ENCODE data around the gene ORM2.

ORM2 gene

DNA sequence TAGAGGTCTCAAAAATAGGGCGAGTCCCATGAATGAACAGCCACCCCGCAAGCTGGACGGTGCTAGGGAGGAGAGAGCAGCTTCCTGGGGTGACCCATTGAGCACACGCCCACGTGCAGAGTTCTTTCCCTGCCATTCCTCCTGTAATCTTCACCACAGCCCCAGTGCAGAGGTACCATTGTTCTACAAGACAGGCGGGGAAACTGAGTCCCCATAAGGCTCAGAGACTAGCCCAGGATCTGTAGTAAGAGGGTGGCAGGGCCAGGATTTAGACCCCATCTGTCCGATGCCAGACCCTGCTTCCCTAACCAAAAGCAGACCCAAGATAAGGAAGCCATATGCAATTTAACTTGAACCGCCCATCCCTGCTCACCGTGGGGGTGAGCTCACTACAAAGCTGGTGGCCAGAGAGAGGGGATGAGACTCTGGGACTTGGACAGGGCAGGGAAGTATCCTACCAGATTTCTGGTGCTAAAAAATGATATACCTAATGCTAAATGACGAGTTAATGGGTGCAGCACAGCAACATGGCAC lies 43.5 kb upstream of the ORM2 start:
- H3K27me3 ChIP-seq (ENCODE audit: control insufficient read depth, insufficient read depth, low read length, poor library complexity, severe bottlenecking) = no peaks in the 10 kb centered on the region
- H3K4me1 ChIP-seq (ENCODE audit: control insufficient read depth, insufficient read depth, low read length) = peaks cover 26% of the 10 kb centered on the region
- H3K4me3 ChIP-seq (ENCODE audit: insufficient read depth, low read depth, low read length) = no peak overlapping the region
- H3K27ac ChIP-seq (ENCODE audit: insufficient read depth, low read depth, low read length, poor library complexity, severe bottlenecking) = no peak overlapping the region
- H3K36me3 ChIP-seq (ENCODE audit: control insufficient read depth, insufficient read depth, low read length) = no peaks in the 10 kb centered on the region
- WGBS, 2 experiments = 74 to 79% methylated on average over 9 of the region's 10 CpGs
- H3K9me3 ChIP-seq (ENCODE audit: control insufficient read depth, low read length) = no peaks in the 10 kb centered on the region

DNA sequence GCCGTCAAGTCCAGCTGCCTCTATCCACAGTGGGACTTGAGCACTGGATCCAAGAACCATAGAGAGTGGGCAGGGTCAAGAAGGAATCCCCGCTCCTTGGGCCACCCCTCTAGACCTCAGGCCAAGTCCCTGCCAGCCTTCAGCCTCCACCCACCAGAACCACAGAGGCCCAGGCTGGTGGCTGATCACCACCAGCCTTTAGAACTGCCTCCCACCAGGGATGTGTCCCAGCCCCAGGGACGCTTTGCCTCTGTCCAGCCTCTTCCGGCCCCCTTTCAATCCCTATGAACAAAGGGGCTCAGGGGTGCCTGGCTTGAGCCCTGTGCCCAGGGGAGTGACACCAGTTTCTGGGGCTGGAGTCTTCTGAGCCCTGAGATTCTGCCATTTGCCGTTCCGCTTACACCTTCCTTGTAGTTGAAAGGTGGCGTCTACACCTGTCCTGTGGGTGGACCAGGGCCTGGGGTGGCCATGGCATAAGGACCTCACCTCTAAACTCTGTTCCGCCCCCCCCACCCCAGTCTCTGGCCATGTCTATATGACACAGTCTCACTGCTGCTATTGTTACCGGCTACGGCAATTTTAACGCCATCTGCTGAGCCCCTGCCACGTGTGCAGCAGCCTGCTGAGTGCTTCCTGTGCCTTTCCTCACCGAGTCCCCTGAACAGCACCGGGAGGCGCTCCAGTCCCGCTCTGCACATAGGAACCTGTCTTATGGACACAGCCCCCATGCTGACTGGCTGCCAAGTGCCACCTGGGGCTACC lies 42.5 kb upstream of the ORM2 start:
- Histone ChIP-seq H3K9me3 (ENCODE audit: control insufficient read depth, low read length) (no peaks in the 10 kb centered on the region), H3K27ac (ENCODE audit: insufficient read depth, low read depth, low read length, poor library complexity, severe bottlenecking) (no peak overlapping the region), H3K4me1 (ENCODE audit: control insufficient read depth, insufficient read depth, low read length) (peaks cover 26% of the 10 kb centered on the region), H3K27me3 (ENCODE audit: control insufficient read depth, insufficient read depth, low read length, poor library complexity, severe bottlenecking) (no peaks in the 10 kb centered on the region), H3K36me3 (ENCODE audit: control insufficient read depth, insufficient read depth, low read length) (no peaks in the 10 kb centered on the region), H3K4me3 (ENCODE audit: insufficient read depth, low read depth, low read length) (no peak overlapping the region)
- 87 to 89% methylated on average over 16 of the region's 16 CpGs for WGBS, 2 experiments

DNA sequence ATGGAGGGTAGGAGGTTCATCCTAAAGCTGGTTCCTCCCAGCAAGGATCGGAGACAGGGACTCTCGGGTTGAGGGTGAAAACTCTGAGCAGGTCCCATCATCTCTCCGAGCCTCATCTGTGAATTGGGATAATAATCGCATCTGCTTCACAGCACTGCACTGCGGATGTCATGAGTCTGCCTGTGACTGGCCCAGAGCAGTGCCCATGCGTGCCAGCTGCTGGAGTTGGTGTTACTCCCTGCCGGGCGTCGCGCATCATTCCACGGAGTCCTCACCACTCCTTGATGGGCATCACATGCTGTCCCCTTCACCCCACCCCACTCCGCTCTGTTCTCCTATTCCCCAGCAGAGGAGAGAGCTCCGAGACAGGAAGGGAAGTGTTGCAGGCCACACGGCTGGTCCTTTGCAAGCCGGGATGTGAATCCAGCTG lies 41.9 kb upstream of the ORM2 start:
- Histone ChIP-seq H3K4me3 (ENCODE audit: insufficient read depth, low read depth, low read length) (no peak overlapping the region), H3K4me1 (ENCODE audit: control insufficient read depth, insufficient read depth, low read length) (peaks cover 26% of the 10 kb centered on the region), H3K9me3 (ENCODE audit: control insufficient read depth, low read length) (no peaks in the 10 kb centered on the region), H3K27me3 (ENCODE audit: control insufficient read depth, insufficient read depth, low read length, poor library complexity, severe bottlenecking) (no peaks in the 10 kb centered on the region), H3K36me3 (ENCODE audit: control insufficient read depth, insufficient read depth, low read length) (no peaks in the 10 kb centered on the region), H3K27ac (ENCODE audit: insufficient read depth, low read depth, low read length, poor library complexity, severe bottlenecking) (no peak overlapping the region)
- 88% methylated on average over 15 of the region's 15 CpGs for WGBS, 2 experiments

DNA sequence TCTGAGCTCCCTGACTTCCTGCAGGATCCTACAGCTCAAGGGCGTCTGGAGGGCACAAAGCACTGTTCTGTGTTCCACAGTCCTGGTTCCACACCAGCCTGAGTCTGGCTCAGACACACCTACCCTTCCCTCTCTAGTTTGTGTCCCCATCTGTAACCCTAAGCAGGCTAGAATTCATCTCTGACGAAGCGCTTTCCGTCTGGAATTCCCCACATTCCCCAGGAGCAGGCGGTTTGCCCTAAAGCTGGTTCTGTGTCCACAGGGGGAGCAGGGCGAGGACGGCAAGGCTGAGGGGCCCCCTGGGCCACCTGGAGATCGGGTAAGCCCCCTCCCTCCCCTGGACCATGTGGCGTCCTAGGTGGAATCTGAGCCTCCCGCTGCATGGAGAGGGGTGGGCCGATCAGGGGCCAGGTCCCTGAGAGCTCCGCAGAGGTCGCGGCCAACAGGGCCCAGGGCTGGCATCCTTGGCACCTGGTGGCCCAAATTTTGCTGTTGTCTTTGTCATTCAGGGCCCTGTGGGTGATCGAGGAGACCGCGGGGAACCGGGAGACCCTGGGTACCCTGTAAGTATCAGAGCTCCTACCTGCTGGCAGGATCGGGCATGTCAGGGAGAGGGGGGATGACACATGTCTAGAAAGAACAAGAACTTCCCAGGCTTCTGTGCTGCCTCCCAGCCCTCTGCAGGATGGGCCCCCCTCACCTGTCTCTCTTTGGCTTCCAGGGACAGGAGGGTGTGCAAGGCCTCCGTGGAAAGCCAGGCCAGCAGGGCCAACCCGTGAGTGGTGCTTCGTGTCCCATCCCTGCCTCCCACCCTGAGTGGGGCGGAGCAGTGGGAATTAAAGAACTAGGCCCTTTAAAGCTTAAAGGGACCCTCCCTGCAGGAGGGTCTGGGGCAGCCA lies 41.2 kb upstream of the ORM2 start:
- 58 to 61% methylated on average over 23 of the region's 23 CpGs for WGBS, 2 experiments
- Histone ChIP-seq H3K27ac (ENCODE audit: insufficient read depth, low read depth, low read length, poor library complexity, severe bottlenecking) (no peak overlapping the region), H3K9me3 (ENCODE audit: control insufficient read depth, low read length) (no peaks in the 10 kb centered on the region), H3K4me1 (ENCODE audit: control insufficient read depth, insufficient read depth, low read length) (peaks cover 26% of the 10 kb centered on the region), H3K4me3 (ENCODE audit: insufficient read depth, low read depth, low read length) (no peak overlapping the region), H3K36me3 (ENCODE audit: control insufficient read depth, insufficient read depth, low read length) (no peaks in the 10 kb centered on the region), H3K27me3 (ENCODE audit: control insufficient read depth, insufficient read depth, low read length, poor library complexity, severe bottlenecking) (no peaks in the 10 kb centered on the region)

DNA sequence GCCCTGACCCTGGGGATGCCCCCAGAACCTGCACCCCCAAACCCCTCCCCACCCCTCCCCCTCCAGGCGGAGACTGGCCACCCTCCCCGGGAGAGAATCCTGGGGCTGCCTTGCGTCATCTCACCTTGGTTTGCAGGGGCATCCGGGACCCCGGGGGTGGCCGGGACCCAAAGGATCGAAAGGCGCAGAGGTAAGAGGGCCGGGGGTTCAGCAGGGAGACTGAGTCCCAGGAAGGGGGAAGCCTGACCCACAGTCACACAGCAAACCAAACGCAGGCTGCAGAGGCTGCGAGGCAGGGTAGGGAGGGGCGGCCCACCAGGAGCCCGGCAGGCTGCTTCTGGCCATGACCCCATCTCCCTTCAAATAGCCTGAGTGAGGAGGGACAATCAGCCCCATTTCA lies 40.6 kb upstream of the ORM2 start:
- Histone ChIP-seq H3K4me3 (ENCODE audit: insufficient read depth, low read depth, low read length) (no peak overlapping the region), H3K27ac (ENCODE audit: insufficient read depth, low read depth, low read length, poor library complexity, severe bottlenecking) (no peak overlapping the region), H3K4me1 (ENCODE audit: control insufficient read depth, insufficient read depth, low read length) (peaks cover 26% of the 10 kb centered on the region), H3K9me3 (ENCODE audit: control insufficient read depth, low read length) (no peaks in the 10 kb centered on the region), H3K27me3 (ENCODE audit: control insufficient read depth, insufficient read depth, low read length, poor library complexity, severe bottlenecking) (no peaks in the 10 kb centered on the region), H3K36me3 (ENCODE audit: control insufficient read depth, insufficient read depth, low read length) (peaks cover under 1% of the 10 kb centered on the region)
- WGBS, 2 experiments = 91 to 92% methylated on average over 13 of the region's 13 CpGs

DNA sequence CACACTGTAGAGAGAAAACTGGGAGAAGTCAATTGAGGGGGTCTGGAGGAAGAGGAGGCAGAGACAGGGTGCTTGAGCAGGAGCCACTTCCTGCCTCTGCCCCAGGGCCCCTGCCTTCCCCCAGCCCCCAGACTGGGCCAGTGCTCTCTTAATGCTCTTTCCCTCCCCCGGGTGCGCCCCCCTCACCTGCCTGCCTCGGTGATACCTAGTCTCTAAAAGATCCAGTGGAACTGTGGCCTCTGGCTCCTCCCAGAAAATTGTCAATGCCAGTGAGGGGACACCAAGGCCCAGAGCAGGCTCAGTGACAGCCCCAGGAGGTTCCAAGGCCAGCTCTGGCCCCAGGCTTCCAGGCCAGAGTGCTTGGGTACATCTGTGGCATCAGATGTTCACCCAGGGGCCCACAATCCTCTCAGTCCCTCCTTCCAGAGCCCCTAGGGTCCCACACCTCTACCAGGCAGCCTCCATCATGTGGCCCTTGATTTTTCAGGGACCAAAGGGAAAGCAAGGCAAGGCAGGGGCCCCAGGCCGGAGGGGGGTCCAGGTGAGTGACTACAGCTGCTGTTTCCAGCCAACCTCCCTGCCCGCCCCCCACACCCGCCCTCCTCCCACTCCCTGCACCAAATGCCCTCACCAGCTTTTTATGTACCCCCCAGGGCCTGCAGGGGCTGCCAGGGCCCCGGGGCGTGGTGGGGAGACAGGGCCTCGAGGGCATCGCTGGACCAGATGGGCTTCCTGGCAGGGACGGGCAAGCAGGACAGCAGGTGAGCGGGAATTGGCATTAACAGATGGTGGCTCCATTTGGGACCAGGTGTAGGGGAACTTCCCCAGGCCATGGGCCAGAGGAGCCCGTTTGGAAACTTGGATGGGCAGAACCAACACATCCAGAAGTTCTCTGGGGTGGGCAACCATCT lies 39.8 kb upstream of the ORM2 start:
- 91 to 94% methylated on average over 13 of the region's 13 CpGs for WGBS, 2 experiments
- Histone ChIP-seq H3K27me3 (ENCODE audit: control insufficient read depth, insufficient read depth, low read length, poor library complexity, severe bottlenecking) (no peaks in the 10 kb centered on the region), H3K9me3 (ENCODE audit: control insufficient read depth, low read length) (no peaks in the 10 kb centered on the region), H3K27ac (ENCODE audit: insufficient read depth, low read depth, low read length, poor library complexity, severe bottlenecking) (no peak overlapping the region), H3K4me1 (ENCODE audit: control insufficient read depth, insufficient read depth, low read length) (peaks cover 26% of the 10 kb centered on the region), H3K4me3 (ENCODE audit: insufficient read depth, low read depth, low read length) (no peak overlapping the region), H3K36me3 (ENCODE audit: control insufficient read depth, insufficient read depth, low read length) (peaks cover 8% of the 10 kb centered on the region)

DNA sequence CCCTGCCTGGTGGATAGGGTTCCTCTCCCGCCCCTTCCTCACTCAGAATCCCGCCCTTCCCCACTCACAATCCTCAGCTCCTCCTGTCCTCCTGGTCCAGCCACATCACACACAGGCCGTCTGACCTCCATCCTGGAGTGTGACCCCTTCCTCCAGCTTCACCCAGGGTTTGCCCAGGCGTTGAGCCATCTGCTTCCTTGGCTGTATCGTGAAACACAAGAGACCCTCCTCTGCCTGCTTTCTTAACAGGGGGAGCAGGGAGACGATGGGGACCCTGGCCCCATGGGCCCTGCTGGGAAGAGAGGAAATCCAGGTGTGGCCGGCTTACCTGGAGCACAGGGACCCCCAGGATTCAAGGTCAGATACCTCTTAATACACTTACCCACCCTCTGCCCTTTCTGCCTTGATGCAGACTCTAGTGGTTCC lies 39.1 kb upstream of the ORM2 start:
- peaks cover 21% of the 10 kb centered on the region for H3K4me1 ChIP-seq (ENCODE audit: control insufficient read depth, insufficient read depth, low read length)
- WGBS, 2 experiments = 80 to 84% methylated on average over 7 of the region's 7 CpGs
- peaks cover 15% of the 10 kb centered on the region for H3K36me3 ChIP-seq (ENCODE audit: control insufficient read depth, insufficient read depth, low read length)
- no peaks in the 10 kb centered on the region for H3K27me3 ChIP-seq (ENCODE audit: control insufficient read depth, insufficient read depth, low read length, poor library complexity, severe bottlenecking)
- H3K9me3 ChIP-seq (ENCODE audit: control insufficient read depth, low read length) = no peaks in the 10 kb centered on the region
- H3K27ac ChIP-seq (ENCODE audit: insufficient read depth, low read depth, low read length, poor library complexity, severe bottlenecking) = no peak overlapping the region
- H3K4me3 ChIP-seq (ENCODE audit: insufficient read depth, low read depth, low read length) = no peak overlapping the region

DNA sequence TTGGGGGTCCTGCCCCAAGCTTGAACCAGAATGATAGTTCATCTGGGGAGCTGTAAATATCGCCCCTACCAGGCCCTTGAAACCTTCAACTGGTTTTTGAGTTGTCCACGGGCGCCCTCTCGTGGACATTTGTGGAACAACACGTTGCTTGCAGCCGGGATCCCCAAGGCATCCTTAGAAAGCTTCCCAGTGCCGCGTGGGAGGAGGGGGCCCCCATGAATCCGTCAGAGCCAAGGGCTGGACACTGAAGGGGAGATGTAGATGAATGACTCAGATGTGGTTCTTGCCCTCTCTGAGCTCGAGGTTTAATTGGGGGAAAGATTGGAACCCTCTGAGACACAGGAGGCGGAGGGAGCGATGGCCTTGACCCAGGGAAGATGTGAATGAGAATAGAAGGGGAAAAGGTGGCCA lies 38.6 kb upstream of the ORM2 start:
- H3K27me3 ChIP-seq (ENCODE audit: control insufficient read depth, insufficient read depth, low read length, poor library complexity, severe bottlenecking) = no peaks in the 10 kb centered on the region
- peaks cover 16% of the 10 kb centered on the region for H3K36me3 ChIP-seq (ENCODE audit: control insufficient read depth, insufficient read depth, low read length)
- 21 to 23% methylated on average over 12 of the region's 12 CpGs for WGBS, 2 experiments
- no peaks in the 10 kb centered on the region for H3K9me3 ChIP-seq (ENCODE audit: control insufficient read depth, low read length)
- H3K4me3 ChIP-seq (ENCODE audit: insufficient read depth, low read depth, low read length) = no peak overlapping the region
- peaks cover 16% of the 10 kb centered on the region for H3K4me1 ChIP-seq (ENCODE audit: control insufficient read depth, insufficient read depth, low read length)
- no peak overlapping the region for H3K27ac ChIP-seq (ENCODE audit: insufficient read depth, low read depth, low read length, poor library complexity, severe bottlenecking)

DNA sequence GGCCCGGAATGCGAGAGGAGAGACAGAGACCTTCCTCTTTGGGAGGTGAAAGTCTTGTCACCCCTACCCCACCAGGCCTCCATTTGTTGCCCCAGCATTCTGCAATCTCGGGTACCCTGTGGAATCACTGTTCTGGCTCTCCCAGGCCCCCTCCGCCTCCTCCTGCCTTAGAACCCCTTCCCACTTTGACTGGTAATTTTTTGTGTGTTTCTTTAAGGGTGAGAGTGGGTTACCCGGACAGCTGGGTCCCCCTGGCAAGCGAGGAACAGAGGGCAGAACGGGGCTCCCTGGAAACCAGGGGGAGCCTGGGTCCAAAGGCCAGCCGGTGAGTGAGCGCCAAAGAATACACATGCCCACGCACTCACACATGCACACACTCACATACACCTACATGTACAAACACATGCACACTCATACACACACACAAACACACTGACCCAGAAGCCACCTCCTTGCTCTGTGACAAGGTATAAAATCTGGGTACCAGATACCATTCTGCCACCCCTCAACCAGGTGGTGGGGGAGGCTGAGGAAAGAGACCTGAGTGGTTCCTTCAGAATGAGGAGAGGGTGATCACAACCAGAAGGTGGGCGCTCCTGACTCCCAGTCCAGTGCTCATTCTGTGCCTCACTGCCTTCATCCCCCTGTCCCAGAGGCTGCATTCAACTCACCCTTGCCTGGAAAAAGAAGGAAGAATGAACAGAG lies 37.6 kb upstream of the ORM2 start:
- no peaks in the 10 kb centered on the region for H3K27me3 ChIP-seq (ENCODE audit: control insufficient read depth, insufficient read depth, low read length, poor library complexity, severe bottlenecking)
- no peak overlapping the region for H3K27ac ChIP-seq (ENCODE audit: insufficient read depth, low read depth, low read length, poor library complexity, severe bottlenecking)
- peaks cover 13% of the 10 kb centered on the region for H3K4me1 ChIP-seq (ENCODE audit: control insufficient read depth, insufficient read depth, low read length)
- no peak overlapping the region for H3K4me3 ChIP-seq (ENCODE audit: insufficient read depth, low read depth, low read length)
- 96% methylated on average over 11 of the region's 11 CpGs for WGBS, 2 experiments
- H3K36me3 ChIP-seq (ENCODE audit: control insufficient read depth, insufficient read depth, low read length) = peaks cover 16% of the 10 kb centered on the region
- no peaks in the 10 kb centered on the region for H3K9me3 ChIP-seq (ENCODE audit: control insufficient read depth, low read length)

All from ectodermal cell (in vitro differentiated cells).